WTC11 (cell line): ENCODE measurements around the gene PON3.

Experiments used
- ETV6 ChIP-seq: sonication (generic); formaldehyde crosslinking; IDR thresholded peaks from 2 replicates; pipeline ENCODE4 v1.8.1; 2022; ENCODE audit warnings: mild to moderate bottlenecking, missing genetic modification reagents
- IRF2 ChIP-seq: sonication (generic); formaldehyde crosslinking; IDR thresholded peaks from 2 replicates; pipeline ENCODE4 v1.8.0; 2022; ENCODE audit warnings: low read depth, missing genetic modification reagents, borderline replicate concordance
- TF ChIP-seq, protein P1 (sequence below): sonication (generic); formaldehyde crosslinking; IDR thresholded peaks from 2 replicates; pipeline ENCODE4 v1.8.1; 2023; ENCODE audit warnings: mild to moderate bottlenecking, missing genetic modification reagents, borderline replicate concordance

DNA sequence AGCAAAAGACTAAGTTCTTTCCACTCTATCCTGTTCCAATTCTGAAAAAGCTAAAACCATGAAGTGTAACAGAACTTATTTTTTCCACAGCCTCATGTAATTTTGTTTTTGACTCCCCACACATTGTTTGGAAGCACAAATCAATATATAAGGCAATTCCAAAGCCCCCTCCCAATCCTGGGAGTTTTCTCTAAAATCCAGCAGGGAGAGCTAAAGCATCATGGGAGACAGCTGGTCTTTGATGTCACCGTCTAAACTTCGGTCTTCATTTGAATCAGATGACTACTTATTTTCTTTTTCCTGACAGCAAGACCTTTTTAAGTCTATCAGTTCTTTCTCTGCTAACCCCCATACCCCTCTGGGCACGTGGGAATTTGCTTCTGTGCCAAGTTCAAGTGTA lies 38.6 kb downstream of the PON3 start:
- no peak for TF ChIP-seq IRF2 (CRISPR knock-in tag)
- TF ChIP-seq ETV6, result no peak
- TF ChIP-seq, protein P1, sequence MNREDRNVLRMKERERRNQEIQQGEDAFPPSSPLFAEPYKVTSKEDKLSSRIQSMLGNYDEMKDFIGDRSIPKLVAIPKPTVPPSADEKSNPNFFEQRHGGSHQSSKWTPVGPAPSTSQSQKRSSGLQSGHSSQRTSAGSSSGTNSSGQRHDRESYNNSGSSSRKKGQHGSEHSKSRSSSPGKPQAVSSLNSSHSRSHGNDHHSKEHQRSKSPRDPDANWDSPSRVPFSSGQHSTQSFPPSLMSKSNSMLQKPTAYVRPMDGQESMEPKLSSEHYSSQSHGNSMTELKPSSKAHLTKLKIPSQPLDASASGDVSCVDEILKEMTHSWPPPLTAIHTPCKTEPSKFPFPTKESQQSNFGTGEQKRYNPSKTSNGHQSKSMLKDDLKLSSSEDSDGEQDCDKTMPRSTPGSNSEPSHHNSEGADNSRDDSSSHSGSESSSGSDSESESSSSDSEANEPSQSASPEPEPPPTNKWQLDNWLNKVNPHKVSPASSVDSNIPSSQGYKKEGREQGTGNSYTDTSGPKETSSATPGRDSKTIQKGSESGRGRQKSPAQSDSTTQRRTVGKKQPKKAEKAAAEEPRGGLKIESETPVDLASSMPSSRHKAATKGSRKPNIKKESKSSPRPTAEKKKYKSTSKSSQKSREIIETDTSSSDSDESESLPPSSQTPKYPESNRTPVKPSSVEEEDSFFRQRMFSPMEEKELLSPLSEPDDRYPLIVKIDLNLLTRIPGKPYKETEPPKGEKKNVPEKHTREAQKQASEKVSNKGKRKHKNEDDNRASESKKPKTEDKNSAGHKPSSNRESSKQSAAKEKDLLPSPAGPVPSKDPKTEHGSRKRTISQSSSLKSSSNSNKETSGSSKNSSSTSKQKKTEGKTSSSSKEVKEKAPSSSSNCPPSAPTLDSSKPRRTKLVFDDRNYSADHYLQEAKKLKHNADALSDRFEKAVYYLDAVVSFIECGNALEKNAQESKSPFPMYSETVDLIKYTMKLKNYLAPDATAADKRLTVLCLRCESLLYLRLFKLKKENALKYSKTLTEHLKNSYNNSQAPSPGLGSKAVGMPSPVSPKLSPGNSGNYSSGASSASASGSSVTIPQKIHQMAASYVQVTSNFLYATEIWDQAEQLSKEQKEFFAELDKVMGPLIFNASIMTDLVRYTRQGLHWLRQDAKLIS (CRISPR knock-in tag), result no peak
